ENCODE measurements around the gene BMPER.

DNA sequence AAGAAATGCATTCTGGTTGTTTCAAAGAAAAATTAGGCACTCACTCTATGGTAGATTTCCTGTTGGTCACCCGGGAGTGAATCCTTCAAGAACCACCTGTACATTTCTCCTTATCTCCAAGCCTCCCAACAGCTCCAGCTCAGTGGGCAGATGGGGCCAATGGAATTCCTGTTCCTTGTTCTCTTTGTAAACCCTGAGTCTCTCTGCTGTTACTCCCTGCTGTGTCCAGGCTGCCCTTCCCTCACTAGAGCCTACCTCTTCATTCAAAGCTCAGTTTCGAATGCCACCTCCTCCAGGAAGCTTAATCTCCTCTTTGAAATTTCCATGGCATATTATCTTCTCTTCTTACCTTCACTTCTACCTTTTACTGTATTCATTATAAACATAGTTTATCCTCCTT lies 3.5 kb upstream of the BMPER start:
- no peak for TF ChIP-seq TAF1 (IDR thresholded peaks at IDR 0.05; ENCODE audit: borderline replicate concordance, low read depth, low read length)
- TF ChIP-seq, protein P1, sequence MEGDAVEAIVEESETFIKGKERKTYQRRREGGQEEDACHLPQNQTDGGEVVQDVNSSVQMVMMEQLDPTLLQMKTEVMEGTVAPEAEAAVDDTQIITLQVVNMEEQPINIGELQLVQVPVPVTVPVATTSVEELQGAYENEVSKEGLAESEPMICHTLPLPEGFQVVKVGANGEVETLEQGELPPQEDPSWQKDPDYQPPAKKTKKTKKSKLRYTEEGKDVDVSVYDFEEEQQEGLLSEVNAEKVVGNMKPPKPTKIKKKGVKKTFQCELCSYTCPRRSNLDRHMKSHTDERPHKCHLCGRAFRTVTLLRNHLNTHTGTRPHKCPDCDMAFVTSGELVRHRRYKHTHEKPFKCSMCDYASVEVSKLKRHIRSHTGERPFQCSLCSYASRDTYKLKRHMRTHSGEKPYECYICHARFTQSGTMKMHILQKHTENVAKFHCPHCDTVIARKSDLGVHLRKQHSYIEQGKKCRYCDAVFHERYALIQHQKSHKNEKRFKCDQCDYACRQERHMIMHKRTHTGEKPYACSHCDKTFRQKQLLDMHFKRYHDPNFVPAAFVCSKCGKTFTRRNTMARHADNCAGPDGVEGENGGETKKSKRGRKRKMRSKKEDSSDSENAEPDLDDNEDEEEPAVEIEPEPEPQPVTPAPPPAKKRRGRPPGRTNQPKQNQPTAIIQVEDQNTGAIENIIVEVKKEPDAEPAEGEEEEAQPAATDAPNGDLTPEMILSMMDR (IDR thresholded peaks at IDR 0.05), result no peak
- no peak for TF ChIP-seq POLR2AphosphoS5 (IDR thresholded peaks at IDR 0.05; ENCODE audit: low read depth, low read length)
- no peak for TF ChIP-seq YY1 (IDR thresholded peaks at IDR 0.05; ENCODE audit: low read depth)
- TF ChIP-seq, protein P2, sequence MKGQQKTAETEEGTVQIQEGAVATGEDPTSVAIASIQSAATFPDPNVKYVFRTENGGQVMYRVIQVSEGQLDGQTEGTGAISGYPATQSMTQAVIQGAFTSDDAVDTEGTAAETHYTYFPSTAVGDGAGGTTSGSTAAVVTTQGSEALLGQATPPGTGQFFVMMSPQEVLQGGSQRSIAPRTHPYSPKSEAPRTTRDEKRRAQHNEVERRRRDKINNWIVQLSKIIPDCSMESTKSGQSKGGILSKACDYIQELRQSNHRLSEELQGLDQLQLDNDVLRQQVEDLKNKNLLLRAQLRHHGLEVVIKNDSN (IDR thresholded peaks at IDR 0.05; ENCODE audit: borderline replicate concordance, low read depth), result no peak
- no peak for TF ChIP-seq EP300 (IDR thresholded peaks at IDR 0.05; ENCODE audit: borderline replicate concordance in 1 of 2, low read depth in 1 of 2, low read length in 1 of 2)
- TF ChIP-seq, protein P3, sequence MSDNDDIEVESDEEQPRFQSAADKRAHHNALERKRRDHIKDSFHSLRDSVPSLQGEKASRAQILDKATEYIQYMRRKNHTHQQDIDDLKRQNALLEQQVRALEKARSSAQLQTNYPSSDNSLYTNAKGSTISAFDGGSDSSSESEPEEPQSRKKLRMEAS (IDR thresholded peaks at IDR 0.05; ENCODE audit: low read depth), result no peak
- TF ChIP-seq FOXM1 (IDR thresholded peaks at IDR 0.05; ENCODE audit: low read depth), result no peak
- no peak for TF ChIP-seq MEF2A (IDR thresholded peaks at IDR 0.05; ENCODE audit: borderline replicate concordance, low read depth)
- no peak for TF ChIP-seq JUND (IDR thresholded peaks at IDR 0.05)
- TF ChIP-seq EZH2phosphoT487 (IDR thresholded peaks at IDR 0.05; ENCODE audit: borderline replicate concordance, low read depth), result no peak
- TF ChIP-seq RAD21 (IDR thresholded peaks at IDR 0.05; ENCODE audit: low read length), result no peak
- no peak for TF ChIP-seq FOXJ3 (CRISPR knock-in tag; IDR thresholded peaks at IDR 0.05)
- TF ChIP-seq MXI1 (IDR thresholded peaks at IDR 0.05; ENCODE audit: low read depth, low read length), result no peak
